ENCODE results near the gene ARID3A. TPM values are rescaled to one million over a fixed set of nuclear protein-coding genes. Genes with fewer than 3 reads are reported as not detected.

The ARID3A gene
- total and polyA plus RNA-seq, 2 of the 13 experiments (the other 11 are each of a cell fraction or from before 2014, with no cell fraction given): 71.3 to 77.9 TPM

DNA sequence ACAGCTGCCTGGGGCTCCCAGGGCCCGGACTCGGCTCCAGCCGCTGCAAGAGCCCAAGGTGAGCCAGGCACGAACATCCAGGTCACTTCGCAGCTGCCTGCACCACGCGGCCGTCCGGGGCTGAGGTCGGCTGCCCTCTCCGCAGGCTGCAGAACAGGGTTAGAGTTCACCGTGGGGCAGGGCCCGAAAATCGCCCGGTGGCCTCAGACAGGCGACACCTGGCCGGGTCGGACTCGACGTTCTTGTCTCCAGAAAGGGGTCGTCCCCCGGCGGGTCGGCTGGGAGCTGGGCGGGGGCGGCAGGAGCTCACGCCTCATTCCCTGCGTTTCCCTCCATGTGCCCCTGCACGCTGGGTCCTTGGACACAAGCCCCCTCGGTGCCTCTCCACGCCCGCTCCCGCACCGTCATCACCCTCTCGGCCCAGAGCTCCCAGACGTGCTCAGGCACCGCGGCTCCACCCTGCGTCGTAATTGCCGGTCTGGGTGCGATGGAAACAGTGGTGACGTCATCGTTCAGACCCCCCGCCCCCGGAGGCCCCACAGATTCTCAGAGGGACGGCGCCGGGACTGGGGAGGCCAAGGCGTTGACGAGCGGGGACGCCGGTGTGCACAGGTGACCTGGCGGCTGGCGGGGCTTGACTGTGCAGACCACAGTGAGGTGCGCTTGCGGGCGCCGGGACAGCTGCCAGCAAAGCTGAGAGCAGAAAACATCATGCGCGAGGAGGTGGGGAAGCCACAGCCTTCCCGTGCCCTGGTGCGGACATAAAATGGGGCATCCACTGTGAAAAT lies 70.4 kb downstream of the ARID3A start (continued):
- TF ChIP-seq, protein P1, sequence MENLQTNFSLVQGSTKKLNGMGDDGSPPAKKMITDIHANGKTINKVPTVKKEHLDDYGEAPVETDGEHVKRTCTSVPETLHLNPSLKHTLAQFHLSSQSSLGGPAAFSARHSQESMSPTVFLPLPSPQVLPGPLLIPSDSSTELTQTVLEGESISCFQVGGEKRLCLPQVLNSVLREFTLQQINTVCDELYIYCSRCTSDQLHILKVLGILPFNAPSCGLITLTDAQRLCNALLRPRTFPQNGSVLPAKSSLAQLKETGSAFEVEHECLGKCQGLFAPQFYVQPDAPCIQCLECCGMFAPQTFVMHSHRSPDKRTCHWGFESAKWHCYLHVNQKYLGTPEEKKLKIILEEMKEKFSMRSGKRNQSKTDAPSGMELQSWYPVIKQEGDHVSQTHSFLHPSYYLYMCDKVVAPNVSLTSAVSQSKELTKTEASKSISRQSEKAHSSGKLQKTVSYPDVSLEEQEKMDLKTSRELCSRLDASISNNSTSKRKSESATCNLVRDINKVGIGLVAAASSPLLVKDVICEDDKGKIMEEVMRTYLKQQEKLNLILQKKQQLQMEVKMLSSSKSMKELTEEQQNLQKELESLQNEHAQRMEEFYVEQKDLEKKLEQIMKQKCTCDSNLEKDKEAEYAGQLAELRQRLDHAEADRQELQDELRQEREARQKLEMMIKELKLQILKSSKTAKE (CRISPR knock-in tag; IDR thresholded peaks at IDR 0.05; ENCODE audit: borderline replicate concordance): 0 out of 2 replicates have a peak, but pooled peaks have one; percentile 15
- no peak for TF ChIP-seq KLF6 (CRISPR knock-in tag; IDR thresholded peaks at IDR 0.05)
- peak; percentile 86 for TF ChIP-seq ZC3H13 (CRISPR knock-in tag; IDR thresholded peaks at IDR 0.05)
- no peak for TF ChIP-seq PHF21A (CRISPR knock-in tag; IDR thresholded peaks at IDR 0.05)
- TF ChIP-seq, protein P2, sequence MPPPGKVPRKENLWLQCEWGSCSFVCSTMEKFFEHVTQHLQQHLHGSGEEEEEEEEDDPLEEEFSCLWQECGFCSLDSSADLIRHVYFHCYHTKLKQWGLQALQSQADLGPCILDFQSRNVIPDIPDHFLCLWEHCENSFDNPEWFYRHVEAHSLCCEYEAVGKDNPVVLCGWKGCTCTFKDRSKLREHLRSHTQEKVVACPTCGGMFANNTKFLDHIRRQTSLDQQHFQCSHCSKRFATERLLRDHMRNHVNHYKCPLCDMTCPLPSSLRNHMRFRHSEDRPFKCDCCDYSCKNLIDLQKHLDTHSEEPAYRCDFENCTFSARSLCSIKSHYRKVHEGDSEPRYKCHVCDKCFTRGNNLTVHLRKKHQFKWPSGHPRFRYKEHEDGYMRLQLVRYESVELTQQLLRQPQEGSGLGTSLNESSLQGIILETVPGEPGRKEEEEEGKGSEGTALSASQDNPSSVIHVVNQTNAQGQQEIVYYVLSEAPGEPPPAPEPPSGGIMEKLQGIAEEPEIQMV (CRISPR knock-in tag; IDR thresholded peaks at IDR 0.05; ENCODE audit: low read depth): no peak
- TF ChIP-seq ZNF282 (IDR thresholded peaks at IDR 0.05; ENCODE audit: partially characterized antibody): no peak
- 0 out of 2 replicates have a peak, but pooled peaks have one; percentile 18 for TF ChIP-seq BORCS8-MEF2B (CRISPR knock-in tag; IDR thresholded peaks at IDR 0.05)
- no peak for TF ChIP-seq ATF7-NPFF (CRISPR knock-in tag; IDR thresholded peaks at IDR 0.05; ENCODE audit: low read depth)
- TF ChIP-seq, protein P3, sequence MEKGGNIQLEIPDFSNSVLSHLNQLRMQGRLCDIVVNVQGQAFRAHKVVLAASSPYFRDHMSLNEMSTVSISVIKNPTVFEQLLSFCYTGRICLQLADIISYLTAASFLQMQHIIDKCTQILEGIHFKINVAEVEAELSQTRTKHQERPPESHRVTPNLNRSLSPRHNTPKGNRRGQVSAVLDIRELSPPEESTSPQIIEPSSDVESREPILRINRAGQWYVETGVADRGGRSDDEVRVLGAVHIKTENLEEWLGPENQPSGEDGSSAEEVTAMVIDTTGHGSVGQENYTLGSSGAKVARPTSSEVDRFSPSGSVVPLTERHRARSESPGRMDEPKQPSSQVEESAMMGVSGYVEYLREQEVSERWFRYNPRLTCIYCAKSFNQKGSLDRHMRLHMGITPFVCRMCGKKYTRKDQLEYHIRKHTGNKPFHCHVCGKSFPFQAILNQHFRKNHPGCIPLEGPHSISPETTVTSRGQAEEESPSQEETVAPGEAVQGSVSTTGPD (CRISPR knock-in tag; IDR thresholded peaks at IDR 0.05): no peak
- no peak for TF ChIP-seq ZNF331 (CRISPR knock-in tag; IDR thresholded peaks at IDR 0.05)
- no peak for TF ChIP-seq KLF16 (CRISPR knock-in tag; IDR thresholded peaks at IDR 0.05)
- TF ChIP-seq RXRB (CRISPR knock-in tag; IDR thresholded peaks at IDR 0.05; ENCODE audit: borderline replicate concordance): no peak
- TF ChIP-seq JUND (CRISPR knock-in tag; IDR thresholded peaks at IDR 0.05): 0 out of 2 replicates have a peak, but pooled peaks have one; percentile 52
- TF ChIP-seq, protein P4, sequence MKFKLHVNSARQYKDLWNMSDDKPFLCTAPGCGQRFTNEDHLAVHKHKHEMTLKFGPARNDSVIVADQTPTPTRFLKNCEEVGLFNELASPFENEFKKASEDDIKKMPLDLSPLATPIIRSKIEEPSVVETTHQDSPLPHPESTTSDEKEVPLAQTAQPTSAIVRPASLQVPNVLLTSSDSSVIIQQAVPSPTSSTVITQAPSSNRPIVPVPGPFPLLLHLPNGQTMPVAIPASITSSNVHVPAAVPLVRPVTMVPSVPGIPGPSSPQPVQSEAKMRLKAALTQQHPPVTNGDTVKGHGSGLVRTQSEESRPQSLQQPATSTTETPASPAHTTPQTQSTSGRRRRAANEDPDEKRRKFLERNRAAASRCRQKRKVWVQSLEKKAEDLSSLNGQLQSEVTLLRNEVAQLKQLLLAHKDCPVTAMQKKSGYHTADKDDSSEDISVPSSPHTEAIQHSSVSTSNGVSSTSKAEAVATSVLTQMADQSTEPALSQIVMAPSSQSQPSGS (CRISPR knock-in tag; IDR thresholded peaks at IDR 0.05): 0 out of 2 replicates have a peak, but pooled peaks have one; percentile 44
- TF ChIP-seq ZNF557 (CRISPR knock-in tag; IDR thresholded peaks at IDR 0.05): no peak
- no peak for TF ChIP-seq ZNF225 (CRISPR knock-in tag; IDR thresholded peaks at IDR 0.05)
- TF ChIP-seq, protein P5, sequence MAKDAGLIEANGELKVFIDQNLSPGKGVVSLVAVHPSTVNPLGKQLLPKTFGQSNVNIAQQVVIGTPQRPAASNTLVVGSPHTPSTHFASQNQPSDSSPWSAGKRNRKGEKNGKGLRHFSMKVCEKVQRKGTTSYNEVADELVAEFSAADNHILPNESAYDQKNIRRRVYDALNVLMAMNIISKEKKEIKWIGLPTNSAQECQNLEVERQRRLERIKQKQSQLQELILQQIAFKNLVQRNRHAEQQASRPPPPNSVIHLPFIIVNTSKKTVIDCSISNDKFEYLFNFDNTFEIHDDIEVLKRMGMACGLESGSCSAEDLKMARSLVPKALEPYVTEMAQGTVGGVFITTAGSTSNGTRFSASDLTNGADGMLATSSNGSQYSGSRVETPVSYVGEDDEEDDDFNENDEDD (CRISPR knock-in tag; IDR thresholded peaks at IDR 0.05; ENCODE audit: borderline replicate concordance): 0 out of 2 replicates have a peak, but pooled peaks have one; percentile 11
- no peak for TF ChIP-seq ZNF563 (CRISPR knock-in tag; IDR thresholded peaks at IDR 0.05)
- TF ChIP-seq, protein P6, sequence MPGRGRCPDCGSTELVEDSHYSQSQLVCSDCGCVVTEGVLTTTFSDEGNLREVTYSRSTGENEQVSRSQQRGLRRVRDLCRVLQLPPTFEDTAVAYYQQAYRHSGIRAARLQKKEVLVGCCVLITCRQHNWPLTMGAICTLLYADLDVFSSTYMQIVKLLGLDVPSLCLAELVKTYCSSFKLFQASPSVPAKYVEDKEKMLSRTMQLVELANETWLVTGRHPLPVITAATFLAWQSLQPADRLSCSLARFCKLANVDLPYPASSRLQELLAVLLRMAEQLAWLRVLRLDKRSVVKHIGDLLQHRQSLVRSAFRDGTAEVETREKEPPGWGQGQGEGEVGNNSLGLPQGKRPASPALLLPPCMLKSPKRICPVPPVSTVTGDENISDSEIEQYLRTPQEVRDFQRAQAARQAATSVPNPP (CRISPR knock-in tag; IDR thresholded peaks at IDR 0.05): no peak
- TF ChIP-seq ZNF766 (CRISPR knock-in tag; IDR thresholded peaks at IDR 0.05; ENCODE audit: borderline replicate concordance): no peak

Measured in HepG2 (cell line).